CD4-positive, alpha-beta T cell (primary cell): ENCODE results near the gene SRP19. TPM values are rescaled to one million over a fixed set of nuclear protein-coding genes. Genes with fewer than 3 reads are reported as not detected.

ENCODE experiments used
- ATAC-seq: fragments of 200-7000 bp; cut with Tn5 transposase; one replicate; pipeline ENCODE4 v1.10.0; 2022; ENCODE audit warnings: mild to moderate bottlenecking; ENCODE audit not compliant: poor library complexity
- CTCF ChIA-PET: fragments of 350-600 bp; sonication (Branson Sonifier 250); formaldehyde crosslinking; loops from one replicate; lab custom pipeline; 2021; ENCODE audit warnings: antibody characterized with exemption, inconsistent platforms; lab: Charles Lee
- POLR2A ChIA-PET: fragments of 350-600 bp; sonication (Branson Sonifier 250); formaldehyde crosslinking; loops from one replicate; lab custom pipeline; 2021; ENCODE audit warnings: antibody characterized with exemption, inconsistent platforms; lab: Charles Lee
- DNase-seq, 14 experiments: peaks; one replicate each; pipeline ENCODE4 v3.0.0-alpha.2; 2013 to 2020; ENCODE audit warnings: mixed read lengths in 2 of 14
- H3K27ac ChIP-seq, 2 donors: one replicate each; pipeline versions ENCODE4 v1.5.1 to v1.7.0; 2013; ENCODE audit warnings: low read length in 2 of 2, low read depth in 1 of 2, mild to moderate bottlenecking in 1 of 2
- H3K27me3 ChIP-seq, 2 experiments: 1 replicate in 1 of 2; 2 replicates in 1 of 2; pipeline versions ENCODE4 v1.6.1 to v1.7.0; 2013; ENCODE audit warnings: low read length in 2 of 2, control low read depth in 1 of 2, mild to moderate bottlenecking in 1 of 2, moderate library complexity in 1 of 2; ENCODE audit not compliant: insufficient read depth in 2 of 2, control insufficient read depth in 1 of 2
- H3K36me3 ChIP-seq: one replicate; pipeline ENCODE4 v1.6.1; 2013; ENCODE audit warnings: low read length, control low read depth; ENCODE audit not compliant: insufficient read depth
- H3K4me1 ChIP-seq: one replicate; pipeline ENCODE4 v1.6.1; 2013; ENCODE audit warnings: low read length, control low read depth; ENCODE audit not compliant: insufficient read depth
- H3K4me3 ChIP-seq: one replicate; pipeline ENCODE4 v1.5.1; 2013; ENCODE audit warnings: mild to moderate bottlenecking, low read length, moderate library complexity
- H3K9me3 ChIP-seq, 2 experiments: 1 replicate in 1 of 2; 2 replicates in 1 of 2; pipeline versions ENCODE4 v1.6.1 to v1.7.0; 2013; ENCODE audit warnings: low read length in 2 of 2, mild to moderate bottlenecking in 2 of 2, control low read depth in 1 of 2, moderate library complexity in 1 of 2; ENCODE audit not compliant: control insufficient read depth in 1 of 2, insufficient read depth in 1 of 2
- H3K27ac Mint-ChIP-seq: one replicate; pipeline ENCODE4 v1.8.0; 2020; ENCODE audit warnings: mixed read lengths
- H3K27me3 Mint-ChIP-seq: one replicate; pipeline ENCODE4 v1.8.0; 2021; ENCODE audit warnings: mixed read lengths
- H3K36me3 Mint-ChIP-seq: one replicate; pipeline ENCODE4 v1.8.0; 2021; ENCODE audit warnings: low read depth, mixed read lengths
- H3K4me1 Mint-ChIP-seq: one replicate; pipeline ENCODE4 v1.8.0; 2021; ENCODE audit warnings: low read depth, mixed read lengths
- H3K4me3 Mint-ChIP-seq: one replicate; pipeline ENCODE4 v1.8.0; 2020; ENCODE audit warnings: mild to moderate bottlenecking, mixed read lengths
- H3K9me3 Mint-ChIP-seq: one replicate; pipeline ENCODE4 v1.8.0; 2020; ENCODE audit warnings: mixed read lengths
- CTCF ChIP-seq: fragments of 200-600 bp; IDR thresholded peaks from one replicate; pipeline ENCODE4 v1.8.0; 2022; ENCODE audit warnings: antibody characterized with exemption, mild to moderate bottlenecking
- intact Hi-C, 2 experiments: fragments of 100-400 bp; cut with DNase I in 1 of 2; cut with micrococcal nuclease in 1 of 2; formaldehyde crosslinking; loops; one replicate each; pipeline versions ENCODE4 v1.15.1 to v1.9.0; 2023 to 2025; cut with DNase I, micrococcal nuclease
- total RNA-seq, 174 experiments: library from RNA in 2 of 174; stranded (reverse) in 2 of 174; gene quantifications; one replicate each; pipeline ENCODE4 v1.2.3 and lab custom pipeline; 2021 to 2026

The SRP19 gene
- total RNA-seq, 2 experiments from 2014 or later = 40.2 to 40.8 TPM

GRCh38 chr5:112844489-112844888, 16.6 kb upstream of the SRP19 start:
- H3K27me3 Mint-ChIP-seq = no peaks in the 10 kb centered on the region
- intact Hi-C loops = no loop called here
- Histone ChIP-seq H3K27me3 (no peaks in the 10 kb centered on the region), H3K36me3 (peaks cover 2% of the 10 kb centered on the region), H3K9me3 (no peaks in the 10 kb centered on the region), H3K4me1 (peaks cover 4% of the 10 kb centered on the region), H3K27ac (no peak overlapping the region), H3K4me3 (no peak overlapping the region)
- no peaks in the 10 kb centered on the region for H3K9me3 Mint-ChIP-seq
- peaks cover 14% of the 10 kb centered on the region for H3K36me3 Mint-ChIP-seq
- no peak overlapping the region for H3K27ac Mint-ChIP-seq
- peaks cover 4% of the 10 kb centered on the region for H3K4me1 Mint-ChIP-seq
- ChIA-PET CTCF (no interaction called here), POLR2A (no interaction called here)
- no peak for ATAC-seq
- no peak for TF ChIP-seq CTCF
- DNase-seq = no peak
- no peak overlapping the region for H3K4me3 Mint-ChIP-seq

DNA sequence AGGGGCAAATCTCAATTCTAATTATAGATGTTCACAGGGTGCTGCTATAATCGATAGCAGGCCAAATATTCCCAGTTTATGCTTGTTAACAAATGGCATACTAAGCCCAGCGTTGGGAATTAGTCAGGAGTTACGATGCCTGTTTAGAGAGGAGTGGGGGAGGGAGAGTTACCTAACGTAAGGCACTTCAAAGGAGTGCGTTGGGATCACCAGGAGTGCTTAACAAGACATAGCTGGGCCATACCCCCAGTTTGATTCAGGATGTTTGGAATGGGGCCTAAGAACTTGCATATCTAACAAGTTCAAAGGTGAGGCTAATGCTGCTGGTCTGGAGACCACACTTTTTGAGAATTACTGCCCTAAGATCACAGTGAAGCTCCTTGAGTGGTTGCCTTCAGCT, 14.5 kb upstream of the SRP19 start:
- Mint-ChIP-seq H3K27me3 (peaks cover under 1% of the 10 kb centered on the region), H3K4me1 (peaks cover 4% of the 10 kb centered on the region), H3K27ac (no peak overlapping the region), H3K36me3 (peaks cover 4% of the 10 kb centered on the region), H3K9me3 (no peaks in the 10 kb centered on the region), H3K4me3 (no peak overlapping the region)
- H3K4me3 ChIP-seq = no peak overlapping the region
- ATAC-seq (no peak), DNase-seq (no peak)
- no peaks in the 10 kb centered on the region for H3K9me3 ChIP-seq
- no peaks in the 10 kb centered on the region for H3K36me3 ChIP-seq
- H3K4me1 ChIP-seq = peaks cover 4% of the 10 kb centered on the region
- no peak overlapping the region for H3K27ac ChIP-seq
- no peaks in the 10 kb centered on the region for H3K27me3 ChIP-seq
- no peak for TF ChIP-seq CTCF
- CTCF ChIA-PET = no interaction called here
- POLR2A ChIA-PET = no interaction called here
- intact Hi-C loops = loop anchor here (5.0 kb wide), 1 partner anchor 294 kb away; no protein-coding TSS in a partner anchor

DNA sequence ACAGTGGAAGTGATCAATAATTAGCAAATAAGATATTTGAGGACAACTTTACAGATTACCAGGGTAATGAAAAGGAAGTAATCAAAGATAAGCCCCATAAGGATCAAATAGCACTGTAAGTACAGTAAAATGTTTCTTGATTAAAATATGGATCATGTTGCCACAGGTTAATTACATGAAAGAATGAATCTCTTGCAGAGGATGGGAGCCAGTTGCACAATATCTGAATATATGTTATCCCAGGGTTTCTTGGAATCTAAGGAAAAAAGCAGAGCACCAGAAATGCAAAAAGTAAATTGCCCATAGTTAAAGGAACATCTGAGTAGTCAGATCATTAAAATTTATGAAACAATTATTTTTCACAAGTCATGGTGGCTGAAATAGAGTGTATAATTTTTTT, 13.8 kb upstream of the SRP19 start:
- Mint-ChIP-seq H3K27ac (no peak overlapping the region), H3K9me3 (no peaks in the 10 kb centered on the region), H3K4me1 (peaks cover 4% of the 10 kb centered on the region), H3K4me3 (no peak overlapping the region), H3K27me3 (peaks cover 7% of the 10 kb centered on the region), H3K36me3 (no peaks in the 10 kb centered on the region)
- Histone ChIP-seq H3K4me1 (peaks cover 4% of the 10 kb centered on the region), H3K27me3 (no peaks in the 10 kb centered on the region), H3K36me3 (no peaks in the 10 kb centered on the region), H3K27ac (no peak overlapping the region), H3K4me3 (no peak overlapping the region), H3K9me3 (no peaks in the 10 kb centered on the region)
- no peak for ATAC-seq
- intact Hi-C loops = loop anchor here (5.0 kb wide), 1 partner anchor 295 kb away; no protein-coding TSS in a partner anchor
- POLR2A ChIA-PET = no interaction called here
- CTCF ChIA-PET = no interaction called here
- no peak for TF ChIP-seq CTCF
- no peak for DNase-seq
